Neural progenitor cell (in vitro differentiated cells): ENCODE results near the gene SRXN1. TPM values are rescaled to one million over a fixed set of nuclear protein-coding genes. Genes with fewer than 3 reads are reported as not detected.

Source experiments
- DNase-seq: peaks from one replicate; pipeline ENCODE4 v3.0.0-alpha.2; 2016; ENCODE audit warnings: low spot score
- H2AFZ ChIP-seq: fragments of 200-600 bp; sonication (generic); replicated peaks from 2 replicates; pipeline ENCODE4 v1.6.1; 2016; ENCODE audit warnings: antibody characterized with exemption
- H3F3A ChIP-seq: fragments of 200-600 bp; sonication (generic); 2 replicates; pipeline ENCODE4 v1.6.1; 2016; ENCODE audit warnings: antibody characterized with exemption, low read depth
- H3K27ac ChIP-seq: fragments of 200-600 bp; sonication (generic); 2 replicates; pipeline ENCODE4 v1.5.1; 2016; ENCODE audit warnings: mild to moderate bottlenecking
- H3K27me3 ChIP-seq: fragments of 200-600 bp; sonication (generic); 2 replicates; pipeline ENCODE4 v1.6.1; 2016; ENCODE audit warnings: mild to moderate bottlenecking, moderate library complexity
- H3K36me3 ChIP-seq: fragments of 200-600 bp; sonication (generic); 2 replicates; pipeline ENCODE4 v1.5.1; 2016
- H3K4me1 ChIP-seq: fragments of 200-600 bp; sonication (generic); 2 replicates; pipeline ENCODE4 v1.6.1; 2016; ENCODE audit warnings: mixed run types
- H3K4me2 ChIP-seq: fragments of 200-600 bp; sonication (generic); 2 replicates; pipeline ENCODE4 v1.6.1; 2016
- H3K4me3 ChIP-seq: fragments of 200-600 bp; sonication (generic); 2 replicates; pipeline ENCODE4 v1.5.1; 2016
- H3K79me2 ChIP-seq: fragments of 200-600 bp; sonication (generic); 2 replicates; pipeline ENCODE4 v1.6.1; 2016; ENCODE audit warnings: low read depth
- H3K9ac ChIP-seq: fragments of 200-600 bp; sonication (generic); 2 replicates; pipeline ENCODE4 v1.6.1; 2016
- H3K9me3 ChIP-seq: fragments of 200-600 bp; sonication (generic); 2 replicates; pipeline ENCODE4 v1.5.1; 2016; ENCODE audit warnings: low read depth
- H4K20me1 ChIP-seq: fragments of 200-600 bp; sonication (generic); 2 replicates; pipeline ENCODE4 v1.6.1; 2016; ENCODE audit warnings: low read depth
- H3K27ac Mint-ChIP-seq: 3 replicates; pipeline ENCODE4 v1.8.0; 2021; ENCODE audit warnings: mixed read lengths
- H3K27me3 Mint-ChIP-seq: 2 replicates; pipeline ENCODE4 v1.8.0; 2022; ENCODE audit warnings: low read depth, mild to moderate bottlenecking, inconsistent platforms, moderate library complexity, mixed read lengths; ENCODE audit not compliant: insufficient read depth
- H3K36me3 Mint-ChIP-seq: 3 replicates; pipeline ENCODE4 v1.8.0; 2021; ENCODE audit warnings: mixed read lengths
- H3K4me1 Mint-ChIP-seq: 3 replicates; pipeline ENCODE4 v1.8.0; 2021; ENCODE audit warnings: mixed read lengths
- H3K4me3 Mint-ChIP-seq: 3 replicates; pipeline ENCODE4 v1.8.0; 2021; ENCODE audit warnings: mild to moderate bottlenecking, moderate library complexity, mixed read lengths
- H3K9me3 Mint-ChIP-seq: 3 replicates; pipeline ENCODE4 v1.8.0; 2020; ENCODE audit warnings: mixed read lengths
- CTCF ChIP-seq: fragments of 200-600 bp; sonication (generic); IDR thresholded peaks from 2 replicates; pipeline ENCODE4 v1.5.1; 2017; ENCODE audit warnings: antibody characterized with exemption, mild to moderate bottlenecking
- EZH2 ChIP-seq: fragments of 200-600 bp; sonication (generic); IDR thresholded peaks from 2 replicates; pipeline ENCODE4 v1.6.1; 2017; ENCODE audit warnings: antibody characterized with exemption, mild to moderate bottlenecking, moderate library complexity
- EZH2phosphoT487 ChIP-seq: fragments of 200-600 bp; sonication (generic); IDR thresholded peaks from 2 replicates; pipeline ENCODE4 v1.6.1; 2017; ENCODE audit warnings: antibody characterized with exemption
- total RNA-seq: library from RNA; depleted of rRNA; stranded (reverse); fragments of >200 nt; gene quantifications from 2 replicates; pipeline ENCODE4 v1.2.3, GENCODE V29; 2015; ENCODE audit warnings: low replicate concordance

The SRXN1 gene
- total RNA-seq, 1 donor from 2014 or later = 6.8 TPM

- TF ChIP-seq EZH2phosphoT487 = no peak
- TF ChIP-seq CTCF = no peak
- TF ChIP-seq EZH2 = no peak
- no peaks in the 10 kb centered on the region for H3K79me2 ChIP-seq
- peaks cover 3% of the 10 kb centered on the region for H3K4me1 ChIP-seq
- H3K36me3 ChIP-seq = no peaks in the 10 kb centered on the region
- no peaks in the 10 kb centered on the region for H4K20me1 ChIP-seq
- no peaks in the 10 kb centered on the region for H3K9me3 Mint-ChIP-seq
- H3F3A ChIP-seq = peaks cover 19% of the 10 kb centered on the region
- peak overlapping the region; percentile 59 for H2AFZ ChIP-seq
- peaks cover 10% of the 10 kb centered on the region for H3K27me3 Mint-ChIP-seq
- no peak overlapping the region for H3K27ac ChIP-seq
- H3K27ac Mint-ChIP-seq = no peak overlapping the region
- H3K9me3 ChIP-seq = no peaks in the 10 kb centered on the region
- H3K9ac ChIP-seq = no peak overlapping the region
- H3K36me3 Mint-ChIP-seq = peaks cover 6% of the 10 kb centered on the region
- DNase-seq = no peak
- H3K4me3 ChIP-seq = peak overlapping the region; percentile 55
- H3K4me3 Mint-ChIP-seq = peak overlapping the region; percentile 77
- peaks cover 28% of the 10 kb centered on the region for H3K27me3 ChIP-seq
- H3K4me1 Mint-ChIP-seq = peaks cover 15% of the 10 kb centered on the region
- peak overlapping the region; percentile 86 for H3K4me2 ChIP-seq
Observed at GRCh38 chr20:652615-653109, 338 bp downstream of the SRXN1 start.

GRCh38 chr20:651713-652614 lies 1.0 kb downstream of the SRXN1 start:
- peaks cover 10% of the 10 kb centered on the region for H3K27me3 Mint-ChIP-seq
- H3K36me3 Mint-ChIP-seq = peaks cover 6% of the 10 kb centered on the region
- peak overlapping the region; percentile 55 for H3K4me3 ChIP-seq
- H3K36me3 ChIP-seq = no peaks in the 10 kb centered on the region
- no peaks in the 10 kb centered on the region for H3K9me3 ChIP-seq
- H3K27me3 ChIP-seq = peaks cover 28% of the 10 kb centered on the region
- H3K27ac ChIP-seq = no peak overlapping the region
- peaks cover 3% of the 10 kb centered on the region for H3K4me1 ChIP-seq
- peak overlapping the region; percentile 86 for H3K4me2 ChIP-seq
- no peaks in the 10 kb centered on the region for H3K9me3 Mint-ChIP-seq
- no peak for TF ChIP-seq EZH2phosphoT487
- TF ChIP-seq CTCF = no peak
- no peak for TF ChIP-seq EZH2
- H2AFZ ChIP-seq = no peak overlapping the region
- H4K20me1 ChIP-seq = no peaks in the 10 kb centered on the region
- H3K79me2 ChIP-seq = no peaks in the 10 kb centered on the region
- no peak for DNase-seq
- no peak overlapping the region for H3K27ac Mint-ChIP-seq
- peaks cover 19% of the 10 kb centered on the region for H3F3A ChIP-seq
- H3K4me1 Mint-ChIP-seq = peaks cover 15% of the 10 kb centered on the region
- no peak overlapping the region for H3K9ac ChIP-seq
- H3K4me3 Mint-ChIP-seq = peak overlapping the region; percentile 77

GRCh38 chr20:650954-651353 lies 2.0 kb downstream of the SRXN1 start:
- H2AFZ ChIP-seq = no peak overlapping the region
- peaks cover 19% of the 10 kb centered on the region for H3F3A ChIP-seq
- H4K20me1 ChIP-seq = no peaks in the 10 kb centered on the region
- DNase-seq = no peak
- Mint-ChIP-seq H3K36me3 (peaks cover 6% of the 10 kb centered on the region), H3K4me1 (peaks cover 15% of the 10 kb centered on the region), H3K27me3 (peaks cover 7% of the 10 kb centered on the region), H3K27ac (no peak overlapping the region), H3K4me3 (no peak overlapping the region), H3K9me3 (no peaks in the 10 kb centered on the region)
- H3K27me3 ChIP-seq = peaks cover 26% of the 10 kb centered on the region
- no peak overlapping the region for H3K27ac ChIP-seq
- no peak overlapping the region for H3K4me2 ChIP-seq
- no peaks in the 10 kb centered on the region for H3K79me2 ChIP-seq
- no peak overlapping the region for H3K4me3 ChIP-seq
- TF ChIP-seq EZH2 = no peak
- peak; percentile 8 for TF ChIP-seq CTCF
- no peak overlapping the region for H3K9ac ChIP-seq
- H3K4me1 ChIP-seq = peaks cover 3% of the 10 kb centered on the region
- no peaks in the 10 kb centered on the region for H3K36me3 ChIP-seq
- H3K9me3 ChIP-seq = no peaks in the 10 kb centered on the region
